Ovary (tissue), 3 donors: ENCODE results near the gene NLGN1.

Experiments
- CTCF ChIP-seq, 3 donors: fragments of 450-650 bp in 2 of 3; fragments of 200-600 bp in 1 of 3; IDR thresholded peaks; one replicate each; pipeline versions ENCODE4 v1.5.1 to v1.8.0; 2016 to 2022; ENCODE audit warnings: antibody characterized with exemption in 3 of 3, mild to moderate bottlenecking in 1 of 3
- POLR2A ChIP-seq: fragments of 450-650 bp; IDR thresholded peaks from one replicate; pipeline ENCODE4 v1.6.1; 2017; ENCODE audit warnings: antibody characterized with exemption, mild to moderate bottlenecking, moderate library complexity
- donor health status: DM: no; HTN: no; CAD: no.

DNA sequence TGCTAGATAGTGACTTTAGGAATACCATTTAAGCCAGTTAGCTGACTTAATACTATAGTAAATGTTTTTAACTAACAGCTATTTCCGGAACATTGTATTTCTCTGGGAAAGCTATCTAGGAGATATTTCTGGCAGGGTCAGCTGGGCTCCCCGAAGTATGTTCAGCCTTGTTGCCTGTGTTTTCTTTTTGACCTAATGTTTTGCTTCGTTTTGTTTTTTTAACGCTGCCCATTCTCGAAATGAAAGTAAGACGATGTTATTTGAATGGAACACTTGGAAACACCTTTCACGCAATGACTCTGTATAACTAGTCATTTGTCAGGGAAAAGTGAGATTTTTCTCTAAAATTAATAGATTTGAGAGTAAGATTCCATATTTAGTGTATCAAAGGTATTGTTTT lies 758.7 kb downstream of the NLGN1 start:
- TF ChIP-seq POLR2A (no peak), CTCF (IDR thresholded peaks at IDR 0.05) (no peak)
